A549 (cell line): ENCODE data around the gene TLR1.

ENCODE experiments used
- POLR2A ChIP-seq: IDR thresholded peaks from 2 replicates; pipeline ENCODE4 v1.6.1; 2012; ENCODE audit warnings: mild to moderate bottlenecking, low read length
- TF ChIP-seq, protein P1 (sequence below): fragments of >200 bp; sonication (Bioruptor Twin); formaldehyde crosslinking; IDR thresholded peaks from 3 replicates; pipeline ENCODE4 v1.5.1; 2016
- TF ChIP-seq, protein P2 (sequence below): fragments of >200 bp; sonication (Bioruptor Twin); formaldehyde crosslinking; IDR thresholded peaks from 2 replicates; pipeline ENCODE4 v1.6.1; 2016

DNA sequence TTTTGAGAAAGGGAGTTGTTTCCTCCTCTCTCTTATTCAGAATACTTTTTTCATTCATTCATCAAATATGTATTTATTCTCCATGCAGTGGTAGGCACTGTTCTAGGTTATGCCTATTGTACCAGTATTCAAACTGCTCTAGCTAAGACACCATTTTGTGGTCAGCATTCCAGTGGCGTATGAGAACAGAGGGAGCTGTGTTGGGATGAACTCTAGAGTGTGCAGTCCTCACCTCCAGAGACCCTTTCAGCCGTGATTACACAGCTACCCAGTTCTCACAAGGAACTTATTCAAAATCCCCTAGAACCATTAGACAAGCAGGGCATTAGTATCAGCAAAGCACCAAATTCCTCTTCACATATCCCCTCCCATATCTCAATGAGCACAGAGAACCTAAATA is 4.2 kb downstream of the TLR1 start:
- no peak for TF ChIP-seq POLR2A
- TF ChIP-seq, protein P1, sequence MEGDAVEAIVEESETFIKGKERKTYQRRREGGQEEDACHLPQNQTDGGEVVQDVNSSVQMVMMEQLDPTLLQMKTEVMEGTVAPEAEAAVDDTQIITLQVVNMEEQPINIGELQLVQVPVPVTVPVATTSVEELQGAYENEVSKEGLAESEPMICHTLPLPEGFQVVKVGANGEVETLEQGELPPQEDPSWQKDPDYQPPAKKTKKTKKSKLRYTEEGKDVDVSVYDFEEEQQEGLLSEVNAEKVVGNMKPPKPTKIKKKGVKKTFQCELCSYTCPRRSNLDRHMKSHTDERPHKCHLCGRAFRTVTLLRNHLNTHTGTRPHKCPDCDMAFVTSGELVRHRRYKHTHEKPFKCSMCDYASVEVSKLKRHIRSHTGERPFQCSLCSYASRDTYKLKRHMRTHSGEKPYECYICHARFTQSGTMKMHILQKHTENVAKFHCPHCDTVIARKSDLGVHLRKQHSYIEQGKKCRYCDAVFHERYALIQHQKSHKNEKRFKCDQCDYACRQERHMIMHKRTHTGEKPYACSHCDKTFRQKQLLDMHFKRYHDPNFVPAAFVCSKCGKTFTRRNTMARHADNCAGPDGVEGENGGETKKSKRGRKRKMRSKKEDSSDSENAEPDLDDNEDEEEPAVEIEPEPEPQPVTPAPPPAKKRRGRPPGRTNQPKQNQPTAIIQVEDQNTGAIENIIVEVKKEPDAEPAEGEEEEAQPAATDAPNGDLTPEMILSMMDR = no peak
- TF ChIP-seq, protein P2, sequence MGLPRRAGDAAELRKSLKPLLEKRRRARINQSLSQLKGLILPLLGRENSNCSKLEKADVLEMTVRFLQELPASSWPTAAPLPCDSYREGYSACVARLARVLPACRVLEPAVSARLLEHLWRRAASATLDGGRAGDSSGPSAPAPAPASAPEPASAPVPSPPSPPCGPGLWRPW = no peak
